ENCODE data around the gene GOLGA8K.
"Not testable (repeated sequence)": the region's sequence is repeated elsewhere in the genome, so short reads cannot be mapped to it uniquely, and the experiment has no call there.

DNA sequence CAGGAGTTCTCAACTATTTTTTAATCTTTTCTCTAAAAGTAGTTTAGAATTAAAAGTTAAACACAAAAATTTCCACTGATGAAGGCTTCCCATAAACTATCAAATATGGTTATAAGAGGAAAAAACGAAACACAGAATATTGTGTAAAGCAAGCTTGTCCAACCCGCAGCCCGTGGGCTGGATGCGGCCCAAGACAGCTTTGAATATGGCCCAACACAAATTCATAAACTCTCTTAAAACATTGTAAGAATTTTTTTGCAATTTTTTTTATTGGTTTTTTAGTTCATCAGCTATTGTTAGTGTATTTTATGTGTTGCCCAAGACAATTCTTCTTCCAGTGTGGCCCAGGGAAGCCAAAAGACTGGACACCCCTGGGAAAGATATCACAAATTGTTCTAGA lies 23.4 kb upstream of the GOLGA8K start:
- not testable (repeated sequence) for TF ChIP-seq POLR2A (IDR thresholded peaks at IDR 0.05; ENCODE audit: low read length); GATA1 (IDR thresholded peaks at IDR 0.05; ENCODE audit: low read depth, low read length)
